ENCODE results near the gene GLI2.
A peak's percentile ranks its signal among the peaks of the same experiment; 100 is the strongest.

Gene GLI2

DNA sequence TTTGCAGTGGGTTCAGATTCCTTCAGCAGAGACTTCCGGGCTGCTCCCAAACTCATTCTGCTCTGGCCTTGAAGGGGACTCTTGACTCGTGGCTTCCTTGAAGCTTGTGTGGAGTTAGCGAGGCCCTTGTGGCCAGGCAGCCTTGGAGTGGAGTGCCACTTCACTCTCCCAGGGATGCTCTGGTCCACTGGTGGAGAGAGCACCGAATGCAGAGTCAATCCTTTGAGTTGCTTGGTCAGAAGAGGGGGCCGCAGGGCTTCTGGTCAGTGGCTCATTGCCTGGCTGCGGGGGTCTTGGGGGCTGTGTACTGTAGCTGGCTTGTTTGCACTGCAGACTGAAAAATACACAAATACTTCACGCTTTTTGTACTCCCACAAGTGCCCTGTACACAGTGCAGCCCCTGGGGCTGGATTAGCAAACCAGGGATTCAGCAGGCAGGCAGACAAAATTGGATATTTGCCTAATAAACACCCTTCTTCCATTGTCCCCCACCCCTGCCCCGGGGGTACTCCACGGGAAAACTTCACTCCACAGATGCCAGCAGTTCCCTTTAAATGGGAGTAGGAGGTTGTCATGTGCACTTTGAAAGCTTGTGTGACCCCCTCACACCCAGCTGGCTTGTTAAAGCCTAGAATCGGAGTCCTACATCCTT is 3.2 kb downstream of the GLI2 start:
- DNase-seq (ENCODE audit: low spot score), result no peak

DNA sequence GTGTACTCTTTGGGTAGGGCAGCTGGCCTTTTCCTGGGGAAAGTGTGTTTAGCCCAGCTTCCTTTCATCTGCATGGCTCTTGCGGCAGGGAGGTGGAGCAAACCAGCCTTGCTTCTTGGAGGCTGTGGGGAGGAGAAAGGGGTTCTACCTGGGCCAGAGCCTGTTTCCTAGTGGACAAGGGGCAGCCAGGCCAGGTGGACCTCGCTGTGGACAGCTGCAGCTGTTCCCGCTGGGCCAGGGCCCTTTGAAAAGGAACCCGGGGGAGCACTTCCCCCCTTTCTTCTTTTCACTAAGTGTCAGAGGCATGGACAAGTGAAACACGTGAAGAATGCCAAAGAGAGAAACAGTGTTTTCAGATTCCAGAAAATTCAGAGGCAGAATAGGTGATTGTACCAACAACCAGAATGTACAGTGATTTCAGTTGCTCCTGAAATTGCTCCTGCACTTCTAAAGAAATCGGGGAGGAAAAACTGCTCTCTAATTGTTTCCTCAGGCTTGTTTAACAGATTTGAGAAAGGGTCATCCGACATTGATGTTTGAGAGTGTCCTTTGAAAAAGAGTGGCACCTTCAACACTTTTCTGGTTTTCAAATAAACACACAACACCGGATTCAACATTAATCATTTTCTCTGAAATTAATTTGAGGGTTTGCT is 3.9 kb downstream of the GLI2 start:
- DNase-seq (ENCODE audit: low spot score), result no peak

DNA sequence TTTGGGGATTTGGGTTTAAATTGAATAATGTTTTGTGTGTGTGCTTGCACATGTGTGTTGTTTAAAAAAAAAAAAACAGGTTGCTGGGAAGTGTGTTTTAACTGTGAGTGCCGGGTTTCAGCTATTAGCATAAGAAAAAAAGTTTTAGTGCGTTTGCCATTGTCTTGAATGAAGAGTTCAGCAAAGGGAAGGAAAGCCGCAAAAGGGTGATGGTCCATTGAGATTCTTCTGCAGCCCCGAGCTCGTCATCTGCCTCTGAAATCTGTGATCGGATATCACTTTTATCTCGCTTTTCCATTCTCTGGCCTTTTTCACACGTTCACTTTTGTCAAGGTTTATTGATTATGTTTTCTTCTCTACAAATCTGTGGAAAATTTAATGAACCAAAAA is 4.7 kb downstream of the GLI2 start:
- no peak for DNase-seq (ENCODE audit: low spot score)

DNA sequence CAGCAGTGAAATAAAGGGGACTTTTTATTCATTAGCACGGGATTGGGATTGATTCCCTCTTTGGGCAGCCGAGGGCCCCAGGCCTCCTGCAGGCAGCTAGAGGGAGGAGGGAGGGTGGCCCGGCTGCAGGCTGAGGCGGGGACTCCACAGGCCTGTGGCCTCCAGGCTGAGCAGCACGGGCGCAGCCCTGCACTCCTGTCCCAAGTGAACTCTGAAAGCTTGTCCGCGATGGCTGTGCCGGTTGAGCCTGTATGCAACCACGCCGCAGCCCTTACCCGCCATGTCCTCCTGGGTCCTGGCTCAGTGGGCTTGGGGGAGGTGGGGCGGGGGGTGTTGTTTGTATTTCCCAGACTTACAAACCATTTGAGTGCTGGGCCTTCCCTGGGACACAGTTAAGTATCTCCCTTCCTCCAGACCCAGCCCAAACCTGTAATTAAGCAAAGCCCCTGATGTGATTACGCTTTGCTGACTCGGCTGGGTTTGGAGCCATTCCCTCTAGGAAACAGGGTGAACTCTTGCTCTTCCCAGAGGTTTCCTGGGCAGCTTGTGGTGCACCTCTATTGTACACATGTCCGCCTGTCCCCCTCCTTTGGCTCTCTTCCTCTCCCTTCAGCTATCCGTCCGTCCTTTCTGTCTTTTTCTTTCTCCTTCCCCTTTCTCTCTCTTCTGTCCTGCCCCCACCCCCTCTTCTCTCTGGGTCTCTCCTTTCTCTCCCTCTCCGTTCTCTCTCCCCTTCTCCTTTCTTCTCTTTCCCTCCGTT is 5.3 kb downstream of the GLI2 start:
- no peak for DNase-seq (ENCODE audit: low spot score)

GRCh38 chr2:120741571-120742561 is 6.2 kb downstream of the GLI2 start:
- no peak for DNase-seq (ENCODE audit: low spot score)

GRCh38 chr2:120743657-120744056 is 8.0 kb downstream of the GLI2 start:
- DNase-seq (ENCODE audit: low spot score), result no peak

GRCh38 chr2:120744817-120745216 is 9.1 kb downstream of the GLI2 start:
- no peak for DNase-seq (ENCODE audit: low spot score)

GRCh38 chr2:120745420-120746111 is 9.9 kb downstream of the GLI2 start:
- no peak for DNase-seq (ENCODE audit: low spot score)

DNA sequence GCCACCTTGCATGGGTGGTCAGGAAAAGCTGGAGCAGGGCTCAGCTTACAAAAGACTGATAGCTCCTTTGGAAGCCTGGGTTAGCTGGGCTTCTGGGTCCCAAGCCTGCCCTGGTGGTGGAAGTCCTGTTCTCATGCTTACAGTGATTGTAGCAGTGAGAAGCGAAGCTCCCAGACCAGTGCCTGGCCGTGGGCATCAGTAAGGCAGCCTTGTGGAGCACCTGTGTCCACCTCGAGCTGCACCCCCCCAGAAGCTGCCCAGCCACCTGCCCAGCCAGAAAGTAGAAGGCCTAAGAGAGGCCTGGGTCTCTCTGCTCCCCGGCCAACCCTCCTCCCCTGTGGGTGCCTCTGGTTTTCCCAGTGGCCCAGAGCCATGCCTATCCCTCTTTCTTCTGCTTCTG is 10.5 kb downstream of the GLI2 start:
- DNase-seq (ENCODE audit: low spot score), result no peak

- DNase-seq (ENCODE audit: low spot score), result no peak
These were observed 11.6 kb downstream of the GLI2 start for GRCh38 chr2:120747281-120747680.

- no peak for DNase-seq (ENCODE audit: low spot score)
These were observed 12.0 kb downstream of the GLI2 start for GRCh38 chr2:120747706-120748105.

- no peak for DNase-seq (ENCODE audit: low spot score)
These were observed 12.6 kb downstream of the GLI2 start for GRCh38 chr2:120748310-120748709.

DNA sequence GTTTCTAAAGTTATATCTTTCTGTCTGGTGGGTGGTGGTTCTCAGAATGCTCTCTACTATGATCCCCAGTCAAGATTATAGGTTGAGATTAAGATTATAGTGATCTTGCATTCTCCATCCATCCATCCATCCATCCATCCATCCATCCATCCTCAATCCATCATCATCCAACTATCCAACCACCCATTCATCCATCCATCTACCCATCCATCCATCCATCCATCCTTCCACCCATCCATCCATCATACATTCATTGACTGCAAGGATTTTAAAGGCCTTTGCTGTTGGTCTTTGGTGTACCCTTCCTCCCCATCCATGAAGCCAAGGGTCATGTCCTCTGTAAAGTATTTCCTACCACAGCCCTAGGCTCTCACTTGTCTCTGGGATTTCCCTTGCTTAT is 13.1 kb downstream of the GLI2 start:
- DNase-seq (ENCODE audit: low spot score), result no peak

- DNase-seq (ENCODE audit: low spot score), result peak; percentile 17
These were observed 14.1 kb downstream of the GLI2 start for GRCh38 chr2:120749506-120750431.

DNA sequence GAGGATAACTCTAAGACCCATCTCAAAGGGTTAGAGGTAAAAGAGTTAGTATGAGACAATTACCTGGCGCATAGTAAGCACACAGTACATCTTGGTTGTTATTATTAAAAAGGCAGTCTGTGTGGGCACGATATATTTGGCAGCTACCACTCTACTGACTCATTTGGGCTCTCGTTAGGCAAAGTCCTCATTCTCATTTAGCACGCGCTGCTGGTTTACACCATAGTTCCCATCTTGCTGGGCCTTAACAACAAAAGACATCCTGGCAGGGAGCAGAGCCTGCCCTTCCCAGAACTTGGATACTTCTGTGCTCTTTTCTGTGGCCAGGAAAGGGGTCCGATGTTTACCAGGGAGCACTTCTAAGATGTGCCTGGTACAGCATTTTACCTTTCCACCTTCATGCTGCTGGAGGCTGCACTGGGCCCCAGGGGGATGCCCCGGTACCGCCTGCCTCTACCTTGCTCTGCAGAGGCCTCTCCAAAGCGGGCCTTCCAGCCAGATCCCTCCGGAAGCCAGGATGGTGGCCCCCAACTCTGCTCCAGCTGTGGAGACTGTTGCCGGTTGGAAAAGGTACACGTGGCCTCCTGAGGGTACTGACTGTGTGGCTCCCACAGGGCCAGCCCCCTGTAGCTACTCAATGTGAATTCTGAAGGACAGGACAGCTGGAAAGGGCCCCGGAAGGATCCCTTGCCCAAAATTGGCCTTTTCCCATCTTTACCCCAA is 15.0 kb downstream of the GLI2 start:
- DNase-seq (ENCODE audit: low spot score), result no peak

DNA sequence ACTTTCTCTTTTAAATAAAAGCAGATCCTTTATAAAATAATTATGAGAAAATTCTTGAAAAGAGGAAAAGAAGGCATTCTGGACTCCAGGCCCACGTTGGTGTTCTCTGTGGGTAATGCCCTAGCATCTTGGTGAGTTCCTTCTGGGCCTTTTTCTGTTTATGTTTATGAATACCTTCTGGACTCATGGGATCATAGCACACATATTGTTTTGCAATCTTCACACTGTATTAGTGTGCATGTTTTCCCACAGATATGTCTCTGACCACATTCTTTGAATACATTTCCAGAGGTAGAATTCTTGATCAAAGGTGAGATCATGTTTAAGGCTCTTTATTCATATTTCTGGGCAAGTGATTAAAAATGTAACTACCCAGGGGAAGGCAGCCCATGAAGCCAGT is 15.9 kb downstream of the GLI2 start:
- peak; percentile 47 for DNase-seq (ENCODE audit: low spot score)

GRCh38 chr2:120754067-120754960 is 18.6 kb downstream of the GLI2 start:
- DNase-seq (ENCODE audit: low spot score), result no peak
